ENCODE measurements around the gene SULT2B1.

DNA sequence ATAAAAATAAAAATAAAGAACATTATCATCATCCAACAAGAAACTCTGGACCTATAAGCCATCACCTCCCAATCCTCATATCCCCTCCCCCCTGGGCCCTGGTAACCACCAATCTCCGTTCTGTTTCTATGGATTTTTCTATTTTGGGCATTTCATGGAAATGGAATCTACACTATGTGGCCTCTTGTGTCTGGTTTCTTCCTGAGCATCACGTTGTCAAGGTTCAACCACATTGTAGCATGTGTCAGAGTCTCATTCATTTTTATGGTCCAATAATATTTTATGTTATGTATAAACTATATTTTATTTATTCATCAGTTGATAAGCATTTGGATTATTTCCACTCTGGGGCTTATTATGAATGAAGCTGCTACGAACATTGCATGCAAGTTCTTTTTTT is 26.9 kb downstream of the SULT2B1 start:
- TF ChIP-seq, protein P1, sequence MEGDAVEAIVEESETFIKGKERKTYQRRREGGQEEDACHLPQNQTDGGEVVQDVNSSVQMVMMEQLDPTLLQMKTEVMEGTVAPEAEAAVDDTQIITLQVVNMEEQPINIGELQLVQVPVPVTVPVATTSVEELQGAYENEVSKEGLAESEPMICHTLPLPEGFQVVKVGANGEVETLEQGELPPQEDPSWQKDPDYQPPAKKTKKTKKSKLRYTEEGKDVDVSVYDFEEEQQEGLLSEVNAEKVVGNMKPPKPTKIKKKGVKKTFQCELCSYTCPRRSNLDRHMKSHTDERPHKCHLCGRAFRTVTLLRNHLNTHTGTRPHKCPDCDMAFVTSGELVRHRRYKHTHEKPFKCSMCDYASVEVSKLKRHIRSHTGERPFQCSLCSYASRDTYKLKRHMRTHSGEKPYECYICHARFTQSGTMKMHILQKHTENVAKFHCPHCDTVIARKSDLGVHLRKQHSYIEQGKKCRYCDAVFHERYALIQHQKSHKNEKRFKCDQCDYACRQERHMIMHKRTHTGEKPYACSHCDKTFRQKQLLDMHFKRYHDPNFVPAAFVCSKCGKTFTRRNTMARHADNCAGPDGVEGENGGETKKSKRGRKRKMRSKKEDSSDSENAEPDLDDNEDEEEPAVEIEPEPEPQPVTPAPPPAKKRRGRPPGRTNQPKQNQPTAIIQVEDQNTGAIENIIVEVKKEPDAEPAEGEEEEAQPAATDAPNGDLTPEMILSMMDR (conservative IDR thresholded peaks at IDR 0.05; ENCODE audit: low read depth, low read length), result no peak
- TF ChIP-seq, protein P2, sequence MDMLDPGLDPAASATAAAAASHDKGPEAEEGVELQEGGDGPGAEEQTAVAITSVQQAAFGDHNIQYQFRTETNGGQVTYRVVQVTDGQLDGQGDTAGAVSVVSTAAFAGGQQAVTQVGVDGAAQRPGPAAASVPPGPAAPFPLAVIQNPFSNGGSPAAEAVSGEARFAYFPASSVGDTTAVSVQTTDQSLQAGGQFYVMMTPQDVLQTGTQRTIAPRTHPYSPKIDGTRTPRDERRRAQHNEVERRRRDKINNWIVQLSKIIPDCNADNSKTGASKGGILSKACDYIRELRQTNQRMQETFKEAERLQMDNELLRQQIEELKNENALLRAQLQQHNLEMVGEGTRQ (IDR thresholded peaks at IDR 0.05; ENCODE audit: low read depth, low read length), result no peak
- TF ChIP-seq CEBPB (IDR thresholded peaks at IDR 0.05; ENCODE audit: low read depth, low read length) (no peak), MXI1 (IDR thresholded peaks at IDR 0.05; ENCODE audit: borderline replicate concordance, low read depth, low read length) (no peak), NFE2L2 (IDR thresholded peaks at IDR 0.05; ENCODE audit: low read depth, low read length) (no peak), POLR2A (IDR thresholded peaks at IDR 0.05; ENCODE audit: low read depth, low read length) (no peak), RFX5 (IDR thresholded peaks at IDR 0.05; ENCODE audit: low read depth, low read length) (no peak), SMC3 (IDR thresholded peaks at IDR 0.05; ENCODE audit: low read depth, low read length) (no peak), RAD21 (IDR thresholded peaks at IDR 0.05; ENCODE audit: low read length) (no peak)
